Gastroesophageal sphincter (tissue), 3 donors: ENCODE data around the gene ULK1.

Experiments used
- CTCF ChIP-seq, 4 experiments: fragments of 200-600 bp in 2 of 4; fragments of 450-650 bp in 2 of 4; sonication (generic) in 1 of 4; IDR thresholded peaks; one replicate each; pipeline ENCODE4 v1.5.1; 2017 to 2019; ENCODE audit warnings: antibody characterized with exemption in 4 of 4, mild to moderate bottlenecking in 2 of 4, moderate library complexity in 2 of 4
- POLR2A ChIP-seq, 2 donors: fragments of 450-650 bp; IDR thresholded peaks; one replicate each; pipeline ENCODE4 v1.6.1; 2017; ENCODE audit warnings: antibody characterized with exemption in 2 of 2, mild to moderate bottlenecking in 2 of 2, moderate library complexity in 1 of 2

- TF ChIP-seq CTCF (IDR thresholded peaks at IDR 0.05) (no peak), POLR2A (IDR thresholded peaks at IDR 0.05) (no peak)
These were observed 663 bp upstream of the ULK1 start for GRCh38 chr12:131893605-131894312.
